HG03575 (cell line): ENCODE data around the gene SIM2.

Experiments used
- ATAC-seq: cut with Tn5 transposase; IDR thresholded peaks from one replicate; pipeline ENCODE4 v1.9.1; 2021; ENCODE audit not compliant: unreplicated experiment, insufficient number of reproducible peaks, low FRiP score; ENCODE audit errors: extremely low read depth

SIM2 gene

DNA sequence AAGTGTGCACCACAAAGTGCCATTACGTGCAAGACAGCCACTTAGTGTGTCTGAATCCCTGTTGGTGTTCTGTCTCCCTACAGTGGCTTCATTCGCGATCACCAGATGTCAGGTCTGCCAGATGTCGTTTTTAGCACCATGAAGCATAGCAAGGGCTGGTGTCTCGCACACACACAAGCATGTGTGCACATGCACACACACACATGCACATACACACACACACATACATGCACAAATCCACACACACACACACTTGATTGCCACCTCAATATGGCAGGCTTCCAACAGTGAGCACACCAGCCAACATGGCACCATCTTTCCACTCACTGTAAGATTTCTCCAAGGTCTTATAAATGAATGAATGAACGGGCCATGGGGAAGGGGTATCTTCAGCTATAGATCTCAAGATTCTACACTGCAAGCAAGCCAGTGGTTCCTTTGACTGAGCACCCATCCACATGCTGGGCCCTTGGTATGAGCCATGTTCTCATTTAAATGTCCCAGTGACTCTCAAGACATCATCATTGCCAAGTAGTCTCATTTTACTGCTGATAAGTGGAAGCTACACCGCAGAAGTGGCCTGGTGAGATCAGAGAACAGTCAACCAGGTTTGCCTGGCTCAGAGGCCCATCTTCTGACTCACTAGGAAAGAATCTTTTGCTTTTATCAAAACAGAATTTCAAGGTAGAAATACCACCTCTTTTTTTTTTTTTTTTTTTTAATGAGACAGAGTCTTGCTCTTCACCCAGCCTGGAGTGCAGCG lies 84.9 kb downstream of the SIM2 start:
- ATAC-seq: no peak

- ATAC-seq: no peak
These were observed 86.0 kb downstream of the SIM2 start for GRCh38 chr21:36784947-36785346.

GRCh38 chr21:36785615-36786014 lies 86.7 kb downstream of the SIM2 start:
- no peak for ATAC-seq

GRCh38 chr21:36786186-36786585 lies 87.3 kb downstream of the SIM2 start:
- ATAC-seq: no peak

- no peak for ATAC-seq
These were observed 89.3 kb downstream of the SIM2 start for GRCh38 chr21:36788120-36788638.

DNA sequence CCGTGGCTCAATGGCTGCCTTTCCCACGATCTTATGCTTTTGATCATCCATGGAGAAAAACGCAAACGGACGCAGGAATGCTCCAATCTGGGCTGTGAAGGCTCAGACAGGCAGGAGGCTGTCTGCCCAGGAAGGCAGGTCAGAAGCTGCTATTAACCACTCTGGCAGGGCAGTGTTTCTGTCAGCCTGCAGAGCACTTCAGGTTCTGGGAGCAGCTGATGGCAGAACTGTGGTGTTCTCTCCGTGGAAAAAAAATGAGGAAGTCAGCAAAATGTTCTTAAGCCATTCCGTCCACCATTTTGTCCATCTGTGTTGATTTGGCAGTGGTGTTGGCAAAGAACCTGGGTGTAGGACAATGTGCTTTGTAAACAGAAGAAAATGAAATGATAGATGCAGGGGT lies 91.7 kb downstream of the SIM2 start:
- no peak for ATAC-seq

GRCh38 chr21:36791180-36791579 lies 92.3 kb downstream of the SIM2 start:
- ATAC-seq: no peak

DNA sequence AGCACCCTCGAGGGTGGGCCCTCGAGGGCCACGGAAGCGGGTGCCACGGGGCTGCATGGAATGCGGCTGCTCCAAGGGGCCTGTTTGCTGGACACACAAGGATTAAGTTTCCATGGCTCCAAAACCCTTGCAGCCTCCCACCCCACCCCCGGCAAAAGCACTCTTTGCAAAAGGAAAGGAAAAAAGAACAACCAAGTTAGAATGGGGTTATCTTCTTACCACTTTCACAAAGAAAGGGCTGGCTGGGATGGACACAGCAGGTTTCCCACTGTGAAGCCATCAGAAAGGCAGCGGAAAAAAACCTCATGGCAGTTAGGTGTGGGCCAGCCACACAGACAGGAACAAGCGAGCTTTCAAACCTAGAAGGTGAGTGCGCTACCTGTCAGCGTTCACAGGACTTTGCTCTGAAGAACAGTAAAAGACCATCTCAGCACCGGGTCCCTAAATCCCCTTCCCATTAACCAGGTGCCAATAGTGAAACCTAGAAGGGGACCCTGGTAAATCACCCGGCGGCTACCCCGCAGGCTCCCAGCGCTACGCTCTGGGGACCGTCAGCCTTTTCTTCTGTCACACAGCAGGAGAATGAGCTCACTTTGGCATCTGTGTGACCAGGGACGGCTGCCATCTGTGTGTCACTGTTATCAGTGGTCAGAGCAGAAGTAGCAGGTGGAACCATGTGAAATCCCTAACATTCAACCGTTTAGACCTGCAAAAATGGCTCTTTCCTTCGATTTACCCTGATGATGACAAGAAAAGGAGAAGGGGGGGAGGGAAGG lies 93.0 kb downstream of the SIM2 start:
- ATAC-seq: no peak

DNA sequence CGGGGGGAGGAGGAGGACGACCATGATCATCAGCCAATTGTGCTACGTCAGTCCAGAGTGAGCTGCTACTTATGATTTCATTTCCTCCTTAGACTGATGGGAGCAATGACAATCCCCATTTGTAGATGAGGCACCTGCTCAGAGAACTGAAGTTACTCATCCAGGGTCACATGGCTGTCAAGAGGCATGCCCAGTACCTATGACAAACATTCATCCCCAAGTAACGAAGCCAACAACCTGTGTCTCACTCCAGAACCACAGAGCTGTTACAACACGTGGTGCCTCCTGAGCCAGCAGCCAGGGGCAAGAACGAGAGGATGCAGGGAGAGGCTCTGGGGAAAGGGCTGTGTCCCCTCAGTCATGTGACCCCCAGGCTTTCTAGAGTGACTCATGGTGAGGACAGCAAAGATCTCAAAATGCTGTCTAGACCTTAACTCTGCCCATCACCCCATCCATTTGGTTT lies 93.6 kb downstream of the SIM2 start:
- ATAC-seq: no peak

DNA sequence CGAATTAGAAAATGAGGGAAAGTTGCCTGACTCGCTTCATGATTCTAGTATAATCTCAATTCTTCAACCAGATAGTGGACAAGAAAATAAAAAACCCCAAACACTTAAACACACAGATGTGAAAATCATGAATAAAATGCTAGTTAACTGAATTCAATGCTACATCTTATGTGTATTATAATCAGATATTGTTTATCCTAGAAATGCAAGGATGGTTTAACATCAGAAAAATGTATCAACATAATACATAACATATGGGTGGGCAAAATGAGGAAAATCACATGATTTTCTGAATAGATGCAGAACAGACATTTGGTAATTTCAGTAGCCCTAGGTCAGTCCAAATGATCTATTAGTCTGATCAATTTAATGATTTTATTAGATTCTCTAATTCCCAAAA lies 97.2 kb downstream of the SIM2 start:
- ATAC-seq: no peak

DNA sequence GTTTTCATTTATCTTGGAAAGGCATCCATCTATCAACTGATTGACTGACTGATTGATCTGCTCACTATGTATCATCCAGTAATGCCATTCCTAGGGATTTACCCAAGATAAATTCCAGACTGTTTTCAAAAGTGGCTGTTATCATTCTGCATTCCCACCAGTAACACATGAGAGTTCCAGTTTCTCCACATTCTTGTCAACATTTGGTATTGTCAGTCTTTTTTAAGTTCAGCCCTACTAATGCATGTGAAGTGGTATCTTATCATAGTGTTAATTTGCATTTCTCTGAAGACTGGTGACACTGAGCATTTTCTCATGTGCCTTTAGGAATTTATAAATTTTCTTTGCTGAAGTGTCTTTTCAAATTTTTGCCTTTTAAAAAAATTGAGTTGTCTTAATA lies 99.6 kb downstream of the SIM2 start:
- no peak for ATAC-seq
